GM12878 (cell line): ENCODE results near the gene LYRM4. TPM values are rescaled to one million over a fixed set of nuclear protein-coding genes. Genes with fewer than 3 reads are reported as not detected.

Experiments used
- ATAC-seq: fragments of 200-7000 bp; cut with Tn5 transposase; 3 replicates; pipeline ENCODE4 v1.9.1; 2020; ENCODE audit warnings: mild to moderate bottlenecking, moderate library complexity
- BruUV-seq: library from RNA; stranded (reverse); fragments of 400-500 nt; replicated peaks from 2 replicates; lab custom pipeline; 2021; lab: Mats Ljungman, UMichigan
- CTCF ChIA-PET: fragments of 300-600 bp; sonication (Branson Sonifier 250); formaldehyde crosslinking; extraction: SDS; loops from one replicate; lab custom pipeline; 2021; ENCODE audit warnings: inconsistent platforms; lab: Yijun Ruan, JAX
- POLR2A ChIA-PET: fragments of 350-600 bp; formaldehyde crosslinking; extraction: SDS; loops from one replicate; lab custom pipeline; 2021; ENCODE audit warnings: inconsistent platforms; lab: Charles Lee
- RAD21 ChIA-PET: fragments of 300-600 bp; sonication (Branson Sonifier 250); formaldehyde crosslinking; loops from one replicate; lab custom pipeline; 2023; ENCODE audit warnings: antibody characterized with exemption; ENCODE audit not compliant: unreplicated experiment; lab: Charles Lee
- SMC1A ChIA-PET: fragments of 300-600 bp; sonication (Branson Sonifier 250); formaldehyde crosslinking; loops from one replicate; lab custom pipeline; 2023; ENCODE audit not compliant: unreplicated experiment, uncharacterized antibody; lab: Charles Lee
- DNase-seq: peaks from one replicate; pipeline ENCODE4 v3.0.0-alpha.2; 2011; ENCODE audit warnings: low read depth, low spot score
- FAIRE-seq: peaks from 3 replicates; lab custom pipeline; 2011; peaks lifted over from hg19 to GRCh38; lab: Jason Lieb, UNC
- H2AFZ ChIP-seq: 2 replicates; pipeline ENCODE4 v1.6.0; 2011; ENCODE audit warnings: low read depth, low read length, control low read depth; ENCODE audit not compliant: control insufficient read depth
- H3K27ac ChIP-seq: 2 replicates; pipeline ENCODE4 v1.5.1; 2011; ENCODE audit warnings: control low read depth; ENCODE audit not compliant: control insufficient read depth, insufficient read depth
- H3K27me3 ChIP-seq, 2 experiments: replicated peaks in 1 of 2; 2 replicates each; pipeline versions ENCODE4 v1.6.0 to v1.6.1; 2011; ENCODE audit warnings: low read length in 1 of 2; ENCODE audit not compliant: control insufficient read depth in 2 of 2, insufficient read depth in 2 of 2
- H3K36me3 ChIP-seq, 2 experiments: 2 replicates each; pipeline ENCODE4 v1.5.1; 2011; ENCODE audit warnings: low read length in 1 of 2; ENCODE audit not compliant: control insufficient read depth in 2 of 2, insufficient read depth in 2 of 2
- H3K4me1 ChIP-seq: 2 replicates; pipeline ENCODE4 v1.6.1; 2011; ENCODE audit warnings: mild to moderate bottlenecking, low read length, moderate library complexity, mixed read lengths; ENCODE audit not compliant: control insufficient read depth, insufficient read depth
- H3K4me2 ChIP-seq: 2 replicates; pipeline ENCODE4 v1.6.0; 2011; ENCODE audit warnings: control low read depth; ENCODE audit not compliant: control insufficient read depth, insufficient read depth
- H3K4me3 ChIP-seq: fragments of 200-600 bp; sonication (generic); 2 replicates; pipeline ENCODE4 v1.5.1; 2016
- H3K79me2 ChIP-seq: 2 replicates; pipeline ENCODE4 v1.6.0; 2011; ENCODE audit warnings: low read length; ENCODE audit not compliant: control insufficient read depth, insufficient read depth
- H3K9ac ChIP-seq: 2 replicates; pipeline ENCODE4 v1.8.0; 2011; ENCODE audit warnings: low read length, control low read depth, mixed read lengths; ENCODE audit not compliant: control insufficient read depth, insufficient read depth
- H3K9me3 ChIP-seq: replicated peaks from 3 replicates; pipeline ENCODE4 v1.5.1; 2011; ENCODE audit warnings: mild to moderate bottlenecking, low read length; ENCODE audit not compliant: control insufficient read depth, insufficient read depth
- H4K20me1 ChIP-seq: 2 replicates; pipeline ENCODE4 v1.6.0; 2011; ENCODE audit not compliant: control insufficient read depth, insufficient read depth
- BACH1 ChIP-seq: fragments of 450-650 bp; IDR thresholded peaks from 2 replicates; pipeline ENCODE4 v1.6.1; 2017; ENCODE audit warnings: mild to moderate bottlenecking, borderline replicate concordance
- BRCA1 ChIP-seq: IDR thresholded peaks from 2 replicates; pipeline ENCODE4 v1.6.1; 2011; ENCODE audit warnings: low read depth, low read length, improper control_type of control experiment
- CHD4 ChIP-seq: fragments of 200-600 bp; sonication (generic); IDR thresholded peaks from 2 replicates; pipeline ENCODE4 v1.6.1; 2016; ENCODE audit warnings: mild to moderate bottlenecking
- CREM ChIP-seq: IDR thresholded peaks from 2 replicates; pipeline ENCODE4 v1.6.1; 2014; ENCODE audit warnings: antibody characterized with exemption, low read depth
- DPF2 ChIP-seq: fragments of 450-650 bp; IDR thresholded peaks from 2 replicates; pipeline ENCODE4 v1.6.1; 2017; ENCODE audit warnings: mild to moderate bottlenecking
- HCFC1 ChIP-seq: fragments of 150-350 bp; IDR thresholded peaks from 2 replicates; pipeline ENCODE4 v1.6.1; 2014; ENCODE audit warnings: low read length
- MYC ChIP-seq: IDR thresholded peaks from 2 replicates; pipeline ENCODE4 v1.6.1; 2011; ENCODE audit warnings: mild to moderate bottlenecking, low read length, moderate library complexity, inconsistent platforms; ENCODE audit not compliant: insufficient read depth, insufficient replicate concordance, insufficient read length, severe bottlenecking
- NR2C1 ChIP-seq: fragments of 450-650 bp; IDR thresholded peaks from 2 replicates; pipeline ENCODE4 v1.6.1; 2017; ENCODE audit warnings: antibody characterized with exemption, mild to moderate bottlenecking, moderate library complexity
- PAX5 ChIP-seq: IDR thresholded peaks from 2 replicates; pipeline ENCODE4 v1.6.1; 2011; ENCODE audit warnings: low read depth, low read length, borderline replicate concordance
- RELA ChIP-seq: fragments of 450-650 bp; IDR thresholded peaks from 2 replicates; pipeline ENCODE4 v1.8.0; 2014; ENCODE audit warnings: borderline replicate concordance; ENCODE audit not compliant: partially characterized antibody
- SIX5 ChIP-seq: IDR thresholded peaks from 2 replicates; pipeline ENCODE4 v1.6.1; 2011; ENCODE audit warnings: mild to moderate bottlenecking, low read depth, low read length, moderate library complexity; ENCODE audit not compliant: severe bottlenecking
- ZZZ3 ChIP-seq: IDR thresholded peaks from 2 replicates; pipeline ENCODE4 v1.6.1; 2011; ENCODE audit warnings: low read depth; ENCODE audit not compliant: control insufficient read depth, insufficient read length
- WGBS: methylation state at CpG from one replicate; pipeline ENCODE4 v1.1.6; 2016; ENCODE audit warnings: low lambda C conversion rate; ENCODE audit not compliant: insufficient replicate concordance, insufficient coverage; ENCODE audit errors: missing lambda C conversion rate; 5-methylcytosine and 5-hydroxymethylcytosine counted together
- in situ Hi-C: fragments of 300-500 bp; cut with MboI; formaldehyde crosslinking; loops from 9 replicates; pipeline ENCODE4 v1.14.3; 2018; ENCODE audit warnings: mixed read lengths
- intact Hi-C: fragments of 100-400 bp; cut with micrococcal nuclease; formaldehyde crosslinking; loops from one replicate; pipeline ENCODE4 v1.14.2; 2022; ENCODE audit not compliant: unreplicated experiment
- polyA plus RNA-seq, 11 experiments: library from polyadenylated mRNA; depleted of rRNA in 4 of 11; unstranded in 6 of 11; stranded (reverse) in 5 of 11; fragments of >200 nt; fragmentation: Nextera tagmentation in 4 of 11; fragmentation: Illumina TruSeq in 1 of 11; extraction: Ambion mirVana in 4 of 11; extraction: Trizol in 1 of 11; gene quantifications; 1 replicate in 1 of 11; 2 replicates in 10 of 11; pipeline versions ENCODE4 v1.2.1 to v1.2.3, GENCODE V29; 2011 to 2016; ENCODE audit warnings: inconsistent platforms in 2 of 11, missing spikeins in 2 of 11, low read depth in 1 of 11
- total RNA-seq, 4 experiments: library from RNA; depleted of rRNA in 3 of 4; stranded (reverse); fragments of >200 nt in 3 of 4; fragmentation: Illumina TruSeq in 1 of 4; extraction: Trizol in 1 of 4; gene quantifications; 2 replicates each; pipeline versions ENCODE4 v1.2.1 to v1.2.3, GENCODE V29; 2013 to 2021
- TF ChIP-seq, protein P1 (sequence below): IDR thresholded peaks from 2 replicates; pipeline ENCODE4 v1.6.1; 2011; ENCODE audit warnings: low read depth, low read length, improper control_type of control experiment, borderline replicate concordance
- TF ChIP-seq, protein P2 (sequence below): fragments of 450-650 bp; IDR thresholded peaks from 2 replicates; pipeline ENCODE4 v1.6.1; 2018; ENCODE audit warnings: borderline replicate concordance, mild to moderate bottlenecking; ENCODE audit not compliant: partially characterized antibody

The LYRM4 gene
- total and polyA plus RNA-seq, 10 of the 15 experiments (the other 5 are each of a cell fraction or from before 2014, with no cell fraction given) = 32.7 to 66.8 (median 44.0) TPM

DNA sequence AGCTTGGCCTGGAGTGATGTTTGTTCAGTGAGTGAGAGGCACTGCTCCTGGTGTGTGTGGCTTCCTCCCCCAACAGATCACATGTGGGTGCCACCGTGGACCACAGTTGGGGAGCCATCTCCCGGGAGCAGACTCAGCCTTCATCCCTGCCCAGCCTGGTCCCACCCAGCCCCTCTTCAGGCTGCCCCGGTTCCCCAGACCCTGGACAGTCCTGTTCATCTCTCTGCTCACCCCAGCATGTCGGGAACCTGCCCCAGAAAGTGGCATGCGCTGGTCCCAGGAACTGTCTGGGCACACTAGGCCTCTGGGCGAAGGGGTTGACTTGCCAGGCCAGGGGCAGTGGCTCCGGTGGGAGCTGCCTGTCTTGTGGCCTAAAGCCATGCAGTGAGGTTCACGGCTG is 197.1 kb downstream of the LYRM4 start:
- WGBS = 53% methylated on average over 8 of the region's 8 CpGs
- RAD21 ChIA-PET = no interaction called here
- FAIRE-seq = no peak

DNA sequence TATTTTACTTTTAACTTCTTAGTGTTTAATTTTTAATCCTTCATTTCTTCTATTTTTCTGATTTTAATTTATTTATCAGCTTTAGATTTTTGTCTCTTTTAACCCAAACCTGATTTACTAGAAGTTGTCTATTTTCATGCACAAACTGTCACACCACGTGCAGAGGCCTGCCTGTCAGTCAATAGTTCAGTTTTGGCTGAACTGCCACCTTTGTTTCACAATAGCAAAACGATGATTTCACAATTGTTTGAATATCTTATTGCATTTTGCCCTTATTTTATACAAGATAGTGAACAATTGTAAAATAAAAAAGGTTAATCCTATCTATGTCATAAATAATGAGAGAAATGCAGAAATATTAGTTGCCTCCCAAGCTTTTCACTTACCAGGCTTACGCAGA is 199.6 kb downstream of the LYRM4 start:
- in situ Hi-C loops (no loop called here), intact Hi-C loops (no loop called here)
- H3K4me2 ChIP-seq = no peak overlapping the region
- H3K9ac ChIP-seq = no peak overlapping the region
- no peak overlapping the region for H3K4me3 ChIP-seq
- no peaks in the 10 kb centered on the region for H3K9me3 ChIP-seq
- no peak overlapping the region for H3K27ac ChIP-seq
- no peaks in the 10 kb centered on the region; a peak in 1 of 4 replicates for H3K27me3 ChIP-seq
- RAD21 ChIA-PET = no interaction called here
- no peaks in the 10 kb centered on the region for H4K20me1 ChIP-seq
- H2AFZ ChIP-seq = no peak overlapping the region
- ATAC-seq = no peak
- H3K4me1 ChIP-seq = no peaks in the 10 kb centered on the region
- WGBS = 33% methylated on average over 3 of the region's 3 CpGs
- no peak for DNase-seq
- CTCF ChIA-PET = no interaction called here
- SMC1A ChIA-PET = no interaction called here
- no peaks in the 10 kb centered on the region for H3K36me3 ChIP-seq
- POLR2A ChIA-PET = no interaction called here
- BruUV-seq = no TSS peak
- H3K79me2 ChIP-seq = no peaks in the 10 kb centered on the region
- FAIRE-seq = no peak
- TF ChIP-seq, protein P1, sequence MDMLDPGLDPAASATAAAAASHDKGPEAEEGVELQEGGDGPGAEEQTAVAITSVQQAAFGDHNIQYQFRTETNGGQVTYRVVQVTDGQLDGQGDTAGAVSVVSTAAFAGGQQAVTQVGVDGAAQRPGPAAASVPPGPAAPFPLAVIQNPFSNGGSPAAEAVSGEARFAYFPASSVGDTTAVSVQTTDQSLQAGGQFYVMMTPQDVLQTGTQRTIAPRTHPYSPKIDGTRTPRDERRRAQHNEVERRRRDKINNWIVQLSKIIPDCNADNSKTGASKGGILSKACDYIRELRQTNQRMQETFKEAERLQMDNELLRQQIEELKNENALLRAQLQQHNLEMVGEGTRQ = no peak
- TF ChIP-seq NR2C1 = no peak
- no peak for TF ChIP-seq CHD4
- no peak for TF ChIP-seq MYC
- TF ChIP-seq, protein P2, sequence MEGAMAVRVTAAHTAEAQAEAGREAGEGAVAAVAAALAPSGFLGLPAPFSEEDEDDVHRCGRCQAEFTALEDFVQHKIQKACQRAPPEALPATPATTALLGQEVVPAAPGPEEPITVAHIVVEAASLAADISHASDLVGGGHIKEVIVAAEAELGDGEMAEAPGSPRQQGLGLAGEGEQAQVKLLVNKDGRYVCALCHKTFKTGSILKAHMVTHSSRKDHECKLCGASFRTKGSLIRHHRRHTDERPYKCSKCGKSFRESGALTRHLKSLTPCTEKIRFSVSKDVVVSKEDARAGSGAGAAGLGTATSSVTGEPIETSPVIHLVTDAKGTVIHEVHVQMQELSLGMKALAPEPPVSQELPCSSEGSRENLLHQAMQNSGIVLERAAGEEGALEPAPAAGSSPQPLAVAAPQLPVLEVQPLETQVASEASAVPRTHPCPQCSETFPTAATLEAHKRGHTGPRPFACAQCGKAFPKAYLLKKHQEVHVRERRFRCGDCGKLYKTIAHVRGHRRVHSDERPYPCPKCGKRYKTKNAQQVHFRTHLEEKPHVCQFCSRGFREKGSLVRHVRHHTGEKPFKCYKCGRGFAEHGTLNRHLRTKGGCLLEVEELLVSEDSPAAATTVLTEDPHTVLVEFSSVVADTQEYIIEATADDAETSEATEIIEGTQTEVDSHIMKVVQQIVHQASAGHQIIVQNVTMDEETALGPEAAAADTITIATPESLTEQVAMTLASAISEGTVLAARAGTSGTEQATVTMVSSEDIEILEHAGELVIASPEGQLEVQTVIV = no peak
- TF ChIP-seq BRCA1 = no peak
- no peak for TF ChIP-seq PAX5
- no peak for TF ChIP-seq BACH1
- TF ChIP-seq DPF2 = no peak
- no peak for TF ChIP-seq ZZZ3
- no peak for TF ChIP-seq SIX5
- TF ChIP-seq HCFC1 = no peak
- no peak for TF ChIP-seq CREM

More for the DNA sequence above, 197.1 kb downstream of the LYRM4 start:
- Histone ChIP-seq H3K9ac (no peak overlapping the region), H3K4me3 (no peak overlapping the region), H3K27me3 (no peaks in the 10 kb centered on the region; a peak in 1 of 4 replicates), H4K20me1 (no peaks in the 10 kb centered on the region), H3K79me2 (no peaks in the 10 kb centered on the region), H3K9me3 (no peaks in the 10 kb centered on the region; the same call in 1 of the 3 replicates), H3K4me2 (no peak overlapping the region), H3K36me3 (no peaks in the 10 kb centered on the region), H2AFZ (no peak overlapping the region), H3K27ac (no peak overlapping the region), H3K4me1 (no peaks in the 10 kb centered on the region)
- ChIA-PET POLR2A (no interaction called here), SMC1A (no interaction called here), CTCF (interaction anchor here (0.6 kb wide), 1 partner anchor 10 kb away, joined by 3 read pairs; no protein-coding TSS in a partner anchor)
- DNase-seq = no peak
- in situ Hi-C loops = no loop called here
- no peak for TF ChIP-seq RELA
- no TSS peak for BruUV-seq
- no peak for ATAC-seq
- intact Hi-C loops = no loop called here
